DND-41 (cell line): ENCODE results near the gene ZBTB39.

ENCODE experiments used
- ATAC-seq: fragments of 200-7000 bp; cut with Tn5 transposase; 3 replicates; pipeline ENCODE4 v1.9.1; 2021; ENCODE audit warnings: low read depth; ENCODE audit not compliant: insufficient read depth
- DNase-seq: peaks from one replicate; pipeline ENCODE4 v3.0.0-alpha.2; 2020
- H2AFZ ChIP-seq: 2 replicates; pipeline ENCODE4 v1.6.0; 2012; ENCODE audit warnings: low read depth, low read length
- H3K27ac ChIP-seq: 2 replicates; pipeline ENCODE4 v1.5.1; 2012; ENCODE audit warnings: low read length, inconsistent platforms
- H3K27me3 ChIP-seq: fragments of 200-600 bp; sonication (generic); 2 replicates; pipeline ENCODE4 v1.6.0; 2012; ENCODE audit warnings: low read length, mild to moderate bottlenecking, inconsistent platforms; ENCODE audit not compliant: insufficient read depth, poor library complexity
- H3K36me3 ChIP-seq: 2 replicates; pipeline ENCODE4 v1.5.1; 2012; ENCODE audit warnings: low read length, inconsistent platforms; ENCODE audit not compliant: insufficient read depth
- H3K4me1 ChIP-seq: 2 replicates; pipeline ENCODE4 v1.5.1; 2012; ENCODE audit warnings: mild to moderate bottlenecking, low read length; ENCODE audit not compliant: insufficient read depth
- H3K4me2 ChIP-seq: 2 replicates; pipeline ENCODE4 v1.6.0; 2012; ENCODE audit warnings: mild to moderate bottlenecking, moderate library complexity, low read length, inconsistent platforms; ENCODE audit not compliant: insufficient read depth
- H3K4me3 ChIP-seq, 2 experiments: fragments of 200-600 bp in 1 of 2; shearing (Covaris generic) in 1 of 2; 2 replicates each; pipeline ENCODE4 v1.5.1; 2012 to 2016; ENCODE audit warnings: inconsistent platforms in 2 of 2, low read length in 2 of 2, mild to moderate bottlenecking in 2 of 2, low read depth in 1 of 2, moderate library complexity in 1 of 2
- H3K79me2 ChIP-seq: 2 replicates; pipeline ENCODE4 v1.6.0; 2012; ENCODE audit warnings: low read length, inconsistent platforms; ENCODE audit not compliant: insufficient read depth
- H3K9ac ChIP-seq: 2 replicates; pipeline ENCODE4 v1.6.0; 2012; ENCODE audit warnings: low read depth, mild to moderate bottlenecking, inconsistent platforms, low read length, moderate library complexity
- H3K9me3 ChIP-seq: 2 replicates; pipeline ENCODE4 v1.5.1; 2012; ENCODE audit warnings: low read length, moderate library complexity, mild to moderate bottlenecking, inconsistent platforms; ENCODE audit not compliant: insufficient read depth, severe bottlenecking
- H4K20me1 ChIP-seq: 2 replicates; pipeline ENCODE4 v1.6.0; 2012; ENCODE audit warnings: low read length; ENCODE audit not compliant: insufficient read depth
- EZH2 ChIP-seq: IDR thresholded peaks from 3 replicates; pipeline ENCODE4 v1.6.1; 2012; ENCODE audit warnings: borderline replicate concordance, low read depth, mild to moderate bottlenecking, moderate library complexity, low read length, inconsistent platforms; ENCODE audit not compliant: severe bottlenecking
- TF ChIP-seq, protein P1 (sequence below): IDR thresholded peaks from 2 replicates; pipeline ENCODE4 v1.5.1; 2012; ENCODE audit warnings: borderline replicate concordance, low read length, moderate library complexity, mild to moderate bottlenecking; ENCODE audit not compliant: poor library complexity, severe bottlenecking; ENCODE audit errors: extremely low read depth

Gene ZBTB39

DNA sequence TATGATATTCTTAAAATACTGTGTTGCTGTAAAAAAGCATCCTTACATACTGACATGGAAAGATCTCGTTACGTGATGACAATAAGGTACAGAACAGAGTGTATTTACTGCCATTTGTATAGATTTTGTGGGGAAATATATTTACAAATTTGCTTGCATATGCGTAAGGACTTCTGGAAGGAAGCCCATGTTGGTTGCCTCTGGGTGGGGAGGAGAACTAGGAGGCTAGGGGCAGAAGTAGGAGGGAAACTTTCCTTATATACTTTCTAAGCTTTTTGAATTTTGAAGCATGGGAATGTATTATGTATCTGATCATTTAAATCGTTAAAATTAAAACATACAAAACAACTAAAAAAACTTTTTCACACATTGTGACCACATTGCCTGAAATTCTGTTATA lies 33.9 kb upstream of the ZBTB39 start:
- ATAC-seq (no peak), DNase-seq (no peak)
- Histone ChIP-seq H3K4me2 (no peak overlapping the region), H3K9me3 (no peaks in the 10 kb centered on the region), H3K27me3 (no peaks in the 10 kb centered on the region), H3K4me3 (no peak overlapping the region), H3K79me2 (no peaks in the 10 kb centered on the region), H3K9ac (no peak overlapping the region), H3K36me3 (no peaks in the 10 kb centered on the region), H3K27ac (no peak overlapping the region), H2AFZ (no peak overlapping the region), H3K4me1 (no peaks in the 10 kb centered on the region), H4K20me1 (no peaks in the 10 kb centered on the region)
- no peak for TF ChIP-seq EZH2
- TF ChIP-seq, protein P1, sequence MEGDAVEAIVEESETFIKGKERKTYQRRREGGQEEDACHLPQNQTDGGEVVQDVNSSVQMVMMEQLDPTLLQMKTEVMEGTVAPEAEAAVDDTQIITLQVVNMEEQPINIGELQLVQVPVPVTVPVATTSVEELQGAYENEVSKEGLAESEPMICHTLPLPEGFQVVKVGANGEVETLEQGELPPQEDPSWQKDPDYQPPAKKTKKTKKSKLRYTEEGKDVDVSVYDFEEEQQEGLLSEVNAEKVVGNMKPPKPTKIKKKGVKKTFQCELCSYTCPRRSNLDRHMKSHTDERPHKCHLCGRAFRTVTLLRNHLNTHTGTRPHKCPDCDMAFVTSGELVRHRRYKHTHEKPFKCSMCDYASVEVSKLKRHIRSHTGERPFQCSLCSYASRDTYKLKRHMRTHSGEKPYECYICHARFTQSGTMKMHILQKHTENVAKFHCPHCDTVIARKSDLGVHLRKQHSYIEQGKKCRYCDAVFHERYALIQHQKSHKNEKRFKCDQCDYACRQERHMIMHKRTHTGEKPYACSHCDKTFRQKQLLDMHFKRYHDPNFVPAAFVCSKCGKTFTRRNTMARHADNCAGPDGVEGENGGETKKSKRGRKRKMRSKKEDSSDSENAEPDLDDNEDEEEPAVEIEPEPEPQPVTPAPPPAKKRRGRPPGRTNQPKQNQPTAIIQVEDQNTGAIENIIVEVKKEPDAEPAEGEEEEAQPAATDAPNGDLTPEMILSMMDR = no peak

DNA sequence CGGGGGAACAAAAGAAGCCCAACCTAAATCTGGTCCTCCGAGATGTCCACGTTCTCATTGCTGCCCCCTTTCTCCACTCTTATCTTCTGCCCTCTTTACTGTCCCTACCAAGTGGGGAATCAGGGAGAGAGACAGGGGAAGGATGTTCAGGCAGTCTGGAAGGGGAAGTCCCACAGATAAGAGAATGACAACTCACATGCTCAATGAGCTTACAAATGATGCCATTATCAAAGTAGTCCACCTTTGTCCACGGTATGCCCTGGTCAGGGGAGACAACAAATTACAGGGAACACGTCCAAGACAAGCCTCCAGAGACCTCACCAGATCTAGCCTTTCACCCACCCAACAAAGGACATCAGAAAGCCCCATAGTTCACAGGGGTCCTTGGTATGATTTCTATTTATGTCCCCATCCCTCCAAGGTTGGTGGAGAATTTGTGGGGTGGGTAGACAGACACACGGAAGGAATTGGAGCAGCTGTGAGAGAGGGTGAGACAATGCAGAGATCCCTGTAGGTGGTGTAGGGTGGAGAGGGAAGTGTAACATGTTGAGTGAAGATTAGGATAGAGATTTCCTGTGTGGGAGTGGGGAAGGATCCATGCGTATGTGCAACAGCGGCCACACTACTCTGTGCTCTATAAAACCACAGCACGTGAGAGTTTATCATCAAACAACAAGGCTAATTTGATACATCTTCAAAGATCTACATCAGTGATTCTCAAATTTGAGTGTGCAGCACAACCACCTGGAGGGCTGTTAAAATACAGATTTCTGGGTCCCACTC lies 32.9 kb upstream of the ZBTB39 start:
- no peaks in the 10 kb centered on the region for H3K36me3 ChIP-seq
- no peak overlapping the region for H3K4me3 ChIP-seq
- no peaks in the 10 kb centered on the region for H3K4me1 ChIP-seq
- H3K79me2 ChIP-seq = no peaks in the 10 kb centered on the region
- DNase-seq (no peak), ATAC-seq (no peak)
- TF ChIP-seq, protein P1 = no peak
- no peak for TF ChIP-seq EZH2
- H4K20me1 ChIP-seq = no peaks in the 10 kb centered on the region
- H3K27me3 ChIP-seq = no peaks in the 10 kb centered on the region
- no peak overlapping the region for H2AFZ ChIP-seq
- H3K9ac ChIP-seq = no peak overlapping the region
- no peak overlapping the region for H3K4me2 ChIP-seq
- H3K9me3 ChIP-seq = no peaks in the 10 kb centered on the region
- no peak overlapping the region for H3K27ac ChIP-seq

DNA sequence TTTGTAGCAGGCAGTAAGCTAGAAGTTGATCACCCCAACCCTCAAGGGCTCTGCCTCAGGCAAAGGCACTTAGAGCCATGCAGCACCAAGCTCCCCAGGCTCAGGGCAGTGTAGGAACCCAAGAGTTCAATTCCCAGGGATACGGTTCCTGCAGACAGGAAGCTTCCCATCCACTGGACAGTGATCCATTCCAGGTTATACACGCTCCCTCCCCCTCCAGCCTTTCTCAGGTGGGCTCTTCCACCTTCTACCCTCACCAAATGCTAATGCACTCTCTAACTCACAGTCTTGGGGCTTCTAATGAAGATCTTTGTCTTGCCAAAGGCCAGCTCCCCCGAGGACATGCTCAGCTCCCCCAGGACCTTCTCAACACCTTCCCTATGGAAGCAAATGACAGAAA lies 30.9 kb upstream of the ZBTB39 start:
- H3K79me2 ChIP-seq = no peaks in the 10 kb centered on the region
- no peak for TF ChIP-seq EZH2
- TF ChIP-seq, protein P1 = no peak
- H2AFZ ChIP-seq = no peak overlapping the region
- H3K27ac ChIP-seq = no peak overlapping the region
- no peaks in the 10 kb centered on the region for H3K36me3 ChIP-seq
- H3K4me2 ChIP-seq = no peak overlapping the region
- H3K4me1 ChIP-seq = no peaks in the 10 kb centered on the region
- ATAC-seq = no peak
- no peak for DNase-seq
- no peaks in the 10 kb centered on the region for H3K9me3 ChIP-seq
- no peak overlapping the region for H3K9ac ChIP-seq
- H3K4me3 ChIP-seq = no peak overlapping the region
- H3K27me3 ChIP-seq = no peaks in the 10 kb centered on the region
- no peaks in the 10 kb centered on the region for H4K20me1 ChIP-seq

DNA sequence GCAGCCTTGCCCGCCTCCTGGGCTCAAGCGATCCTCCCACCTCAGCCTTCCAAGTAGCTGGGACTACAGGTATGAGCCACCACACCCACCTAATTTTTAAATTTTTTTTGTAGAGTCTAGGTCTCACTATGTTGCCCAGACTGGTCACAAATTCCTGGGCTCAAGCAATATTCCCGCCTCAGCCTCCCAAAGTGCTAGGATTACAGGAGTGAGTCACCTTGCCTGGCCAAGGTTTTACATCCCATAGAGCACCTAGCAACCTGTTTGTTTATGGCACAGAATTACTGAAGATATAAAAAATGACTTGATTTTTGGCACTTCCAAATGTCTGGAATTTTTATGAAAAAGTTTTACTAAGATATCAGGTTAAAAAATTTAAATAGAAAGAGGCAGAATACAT lies 27.1 kb upstream of the ZBTB39 start:
- H3K9me3 ChIP-seq = no peaks in the 10 kb centered on the region
- no peak overlapping the region for H3K4me2 ChIP-seq
- H3K27me3 ChIP-seq = no peaks in the 10 kb centered on the region

More for the DNA sequence above, 27.1 kb upstream of the ZBTB39 start:
- Histone ChIP-seq H3K4me3 (no peak overlapping the region), H3K79me2 (no peaks in the 10 kb centered on the region), H3K27ac (no peak overlapping the region), H3K9ac (no peak overlapping the region), H2AFZ (no peak overlapping the region), H3K4me1 (peaks cover 25% of the 10 kb centered on the region), H4K20me1 (no peaks in the 10 kb centered on the region), H3K36me3 (no peaks in the 10 kb centered on the region)
- ATAC-seq = no peak
- no peak for TF ChIP-seq EZH2
- TF ChIP-seq, protein P1 = no peak
- DNase-seq = no peak
